H1 (cell line): ENCODE data around the gene IL17REL. TPM values are rescaled to one million over a fixed set of nuclear protein-coding genes. Genes with fewer than 3 reads are reported as not detected.
A peak's percentile ranks its signal among the peaks of the same experiment; 100 is the strongest.

Experiments
- CTCF ChIA-PET: fragments of 300-600 bp; sonication (Branson Sonifier 250); formaldehyde crosslinking; loops from one replicate; lab custom pipeline; 2021; ENCODE audit not compliant: partially characterized antibody; lab: Charles Lee
- POLR2A ChIA-PET: fragments of 300-600 bp; sonication (Branson Sonifier 250); formaldehyde crosslinking; loops from one replicate; lab custom pipeline; 2021; ENCODE audit warnings: inconsistent platforms; ENCODE audit not compliant: partially characterized antibody; lab: Charles Lee
- DNase-seq, 2 experiments: peaks; one replicate each; pipeline versions ENCODE4 v3.0.0 to v3.0.0-alpha.2; 2010 to 2022; ENCODE audit warnings: low spot score in 2 of 2, low read depth in 1 of 2, mixed read lengths in 1 of 2
- FAIRE-seq: peaks from 2 replicates; lab custom pipeline; 2011; peaks lifted over from hg19 to GRCh38; lab: Jason Lieb, UNC
- H2AFZ ChIP-seq: 2 replicates; pipeline ENCODE4 v1.8.1; 2012; ENCODE audit warnings: low read length, inconsistent platforms
- H2AK5ac ChIP-seq: 2 replicates; pipeline ENCODE4 v1.6.1; 2013; ENCODE audit warnings: low read depth, low read length
- H2BK120ac ChIP-seq: replicated peaks from 2 replicates; pipeline ENCODE3; 2013; ENCODE audit warnings: low read depth, low read length, inconsistent platforms
- H2BK12ac ChIP-seq: 2 replicates; pipeline ENCODE4 v1.6.1; 2013; ENCODE audit warnings: low read depth, low read length
- H2BK15ac ChIP-seq: 2 replicates; pipeline ENCODE4 v1.6.1; 2013; ENCODE audit warnings: low read length
- H2BK20ac ChIP-seq: 2 replicates; pipeline ENCODE4 v1.6.1; 2013; ENCODE audit warnings: low read length
- H2BK5ac ChIP-seq: 2 replicates; pipeline ENCODE4 v1.6.1; 2013; ENCODE audit warnings: low read depth, low read length
- H3K14ac ChIP-seq: 2 replicates; pipeline ENCODE4 v1.6.1; 2013; ENCODE audit warnings: inconsistent platforms; ENCODE audit not compliant: insufficient read length
- H3K18ac ChIP-seq: 2 replicates; pipeline ENCODE4 v1.6.1; 2013; ENCODE audit warnings: low read length; ENCODE audit errors: extremely low read depth
- H3K23ac ChIP-seq: 2 replicates; pipeline ENCODE4 v1.6.1; 2013; ENCODE audit warnings: inconsistent platforms; ENCODE audit not compliant: insufficient read length
- H3K23me2 ChIP-seq: 2 replicates; pipeline ENCODE4 v1.6.1; 2013; ENCODE audit warnings: low read depth, low read length
- H3K27ac ChIP-seq: 2 replicates; pipeline ENCODE4 v1.6.1; 2011; ENCODE audit warnings: low read depth, low read length, inconsistent platforms
- H3K27me3 ChIP-seq, 4 experiments: replicated peaks in 1 of 4; 1 replicate in 1 of 4; 2 replicates in 3 of 4; pipeline versions ENCODE4 v1.6.1 to v1.8.1; 2011 to 2013; ENCODE audit warnings: low read length in 3 of 4, mild to moderate bottlenecking in 3 of 4, inconsistent platforms in 2 of 4, mixed read lengths in 2 of 4, moderate library complexity in 1 of 4; ENCODE audit not compliant: control insufficient read depth in 3 of 4, insufficient read depth in 3 of 4; ENCODE audit errors: extremely low read depth in 1 of 4
- H3K36me3 ChIP-seq, 4 experiments: 2 replicates each; pipeline versions ENCODE4 v1.6.1 to v1.8.1; 2011 to 2013; ENCODE audit warnings: mild to moderate bottlenecking in 4 of 4, low read length in 3 of 4, moderate library complexity in 2 of 4, control low read depth in 1 of 4, inconsistent platforms in 1 of 4; ENCODE audit not compliant: insufficient read depth in 4 of 4, control insufficient read depth in 2 of 4
- H3K4ac ChIP-seq: replicated peaks from 2 replicates; pipeline ENCODE3; 2013; ENCODE audit warnings: low read length, low read depth, mixed read lengths, inconsistent platforms; ENCODE audit not compliant: insufficient read length
- H3K4me1 ChIP-seq, 4 experiments: replicated peaks in 1 of 4; 1 replicate in 1 of 4; 2 replicates in 3 of 4; pipeline versions ENCODE4 v1.6.1 to v1.8.1; 2011 to 2013; ENCODE audit warnings: low read length in 3 of 4, inconsistent platforms in 2 of 4, mixed read lengths in 1 of 4; ENCODE audit not compliant: insufficient read depth in 4 of 4, control insufficient read depth in 3 of 4
- H3K4me2 ChIP-seq, 2 experiments: 2 replicates each; pipeline versions ENCODE4 v1.6.1 to v1.8.1; 2011 to 2013; ENCODE audit warnings: low read depth in 2 of 2, low read length in 2 of 2, control low read depth in 1 of 2, inconsistent platforms in 1 of 2, mild to moderate bottlenecking in 1 of 2; ENCODE audit not compliant: insufficient read depth in 1 of 2
- H3K4me3 ChIP-seq, 4 experiments: fragments of 200-600, 300-600 bp in 1 of 4; sonication (generic), shearing (Covaris generic), sonication (Bioruptor Twin) in 1 of 4; 2 replicates each; pipeline versions ENCODE4 v1.5.1 to v1.8.1; 2011 to 2016; ENCODE audit warnings: low read length in 4 of 4, low read depth in 3 of 4, control low read depth in 2 of 4, inconsistent platforms in 2 of 4, mild to moderate bottlenecking in 2 of 4, mixed read lengths in 1 of 4, moderate library complexity in 1 of 4; ENCODE audit not compliant: insufficient read depth in 2 of 4; ENCODE audit errors: extremely low read depth in 1 of 4
- H3K56ac ChIP-seq: replicated peaks from 2 replicates; pipeline ENCODE3; 2013; ENCODE audit warnings: low read depth, mild to moderate bottlenecking, mixed read lengths, low read length, inconsistent platforms; ENCODE audit not compliant: insufficient read length
- H3K79me1 ChIP-seq: 2 replicates; pipeline ENCODE4 v1.6.1; 2013; ENCODE audit warnings: low read depth, low read length, control low read depth
- H3K79me2 ChIP-seq, 2 experiments: 2 replicates each; pipeline versions ENCODE4 v1.6.1 to v1.8.1; 2012 to 2013; ENCODE audit warnings: low read length in 2 of 2, mild to moderate bottlenecking in 2 of 2, inconsistent platforms in 1 of 2; ENCODE audit not compliant: insufficient read depth in 2 of 2, control insufficient read depth in 1 of 2
- H3K9ac ChIP-seq, 4 experiments: replicated peaks in 1 of 4; 1 replicate in 1 of 4; 2 replicates in 3 of 4; pipeline versions ENCODE4 v1.6.1 to v1.8.1; 2011 to 2013; ENCODE audit warnings: low read depth in 3 of 4, low read length in 3 of 4, control low read depth in 2 of 4, mild to moderate bottlenecking in 2 of 4, moderate library complexity in 2 of 4, inconsistent platforms in 1 of 4; ENCODE audit errors: extremely low read depth in 1 of 4
- H3K9me3 ChIP-seq, 2 experiments: 2 replicates each; pipeline versions ENCODE4 v1.6.1 to v1.8.1; 2012 to 2013; ENCODE audit warnings: mild to moderate bottlenecking in 2 of 2, moderate library complexity in 2 of 2, control low read depth in 1 of 2, inconsistent platforms in 1 of 2, low read depth in 1 of 2, low read length in 1 of 2, mixed read lengths in 1 of 2; ENCODE audit not compliant: insufficient read depth in 2 of 2
- H4K20me1 ChIP-seq, 2 experiments: replicated peaks in 1 of 2; 2 replicates each; pipeline versions ENCODE3 to v1.8.1; 2011 to 2013; ENCODE audit warnings: inconsistent platforms in 2 of 2, low read length in 2 of 2, mild to moderate bottlenecking in 1 of 2; ENCODE audit not compliant: insufficient read depth in 2 of 2, control insufficient read depth in 1 of 2
- H4K5ac ChIP-seq: 2 replicates; pipeline ENCODE4 v1.6.1; 2013; ENCODE audit warnings: low read length, low read depth, mixed read lengths, inconsistent platforms; ENCODE audit not compliant: insufficient read length
- H4K8ac ChIP-seq: 2 replicates; pipeline ENCODE4 v1.8.0; 2013; ENCODE audit warnings: mild to moderate bottlenecking, moderate library complexity, low read length, inconsistent platforms; ENCODE audit not compliant: insufficient read depth; ENCODE audit errors: extremely low read depth
- H4K91ac ChIP-seq: replicated peaks from 2 replicates; pipeline ENCODE3; 2013; ENCODE audit warnings: low read length, mixed read lengths, inconsistent platforms; ENCODE audit not compliant: insufficient read length
- KDM1A ChIP-seq: fragments of 200-600, 300-600 bp; sonication (generic); IDR thresholded peaks from 2 replicates; pipeline ENCODE4 v1.7.1; 2016; ENCODE audit warnings: mild to moderate bottlenecking, low read length, borderline replicate concordance
- SP4 ChIP-seq: IDR thresholded peaks from 2 replicates; pipeline ENCODE4 v1.6.1; 2012; ENCODE audit warnings: low read length, inconsistent platforms
- WGBS, 2 experiments: shearing (Covaris generic) in 1 of 2; methylation state at CpG; one replicate each; pipeline versions ENCODE4 v1.1.6 to v1.1.7; 2013 to 2015; ENCODE audit warnings: low lambda C conversion rate in 2 of 2, mixed read lengths in 2 of 2, inconsistent platforms in 1 of 2, low coverage in 1 of 2, missing lambda C conversion rate in 1 of 2; ENCODE audit not compliant: insufficient replicate concordance in 2 of 2, insufficient coverage in 1 of 2, insufficient read length in 1 of 2; ENCODE audit errors: extremely low coverage in 1 of 2, missing lambda C conversion rate in 1 of 2; 5-methylcytosine and 5-hydroxymethylcytosine counted together
- polyA plus RNA-seq, 7 experiments: library from polyadenylated mRNA; depleted of rRNA in 3 of 7; stranded (reverse) in 5 of 7; unstranded in 2 of 7; fragments of >200 nt in 5 of 7; fragments of 200-250 nt in 2 of 7; gene quantifications; 1 replicate in 5 of 7; 2 replicates in 1 of 7; 4 replicates in 1 of 7; pipeline versions ENCODE4 v1.2.1 to v1.2.3, GENCODE V29; 2011 to 2013; ENCODE audit warnings: missing spikeins in 2 of 7, mixed read lengths in 2 of 7
- total RNA-seq: library from RNA; stranded (reverse); fragmentation: NEBNext Ultra II Directional; extraction: Animal tissue kit (Norgen Biotek cat#: 25700); gene quantifications from 2 replicates; pipeline ENCODE4 v1.2.1, GENCODE V29; 2021

The IL17REL gene
- total and polyA plus RNA-seq, 2 of the 8 experiments (the other 6 are each of a cell fraction or from before 2014, with no cell fraction given), result 0.15 to 0.20 TPM

- Histone ChIP-seq H3K14ac (no peak overlapping the region), H2BK5ac (0 out of 2 replicates have a peak overlapping the region, but pooled peaks have one; percentile 1), H3K9ac (no peak overlapping the region), H3K9me3 (no peaks in the 10 kb centered on the region), H3K27ac (no peak overlapping the region), H4K8ac (no peak overlapping the region), H3K23ac (no peak overlapping the region), H2BK20ac (peak overlapping the region; percentile 80; the same call in 1 of the 2 replicates), H3K4me3 (no peak overlapping the region), H3K4ac (no peak overlapping the region), H3K79me2 (no peaks in the 10 kb centered on the region), H3K36me3 (no peaks in the 10 kb centered on the region; a peak in 1 of 8 replicates), H3K4me1 (peaks cover 0 to 18% (median 7%) of the 10 kb centered on the region in 4 experiments; a peak in 6 of 7 replicates), H2BK120ac (no peak overlapping the region), H2BK12ac (peak overlapping the region; percentile 95; the same call in 1 of the 2 replicates), H3K79me1 (peaks cover 3% of the 10 kb centered on the region; the same call in 1 of the 2 replicates), H2AK5ac (peak overlapping the region; percentile 95), H3K18ac (peak overlapping the region; percentile 68), H3K56ac (no peak overlapping the region), H3K23me2 (peaks cover 18% of the 10 kb centered on the region), H4K91ac (peak overlapping the region; percentile 45)
- CTCF ChIA-PET, result interaction anchor here (1.1 to 2.5 kb wide), 3 partner anchors 10 to 60 kb away, joined by 4 to 8 read pairs (median 7); no protein-coding TSS in a partner anchor
- TF ChIP-seq KDM1A (peak; percentile 43; the same call in 1 of the 2 replicates), SP4 (no peak)
- TF ChIP-seq, all 59 proteins: peak for 1
- Histone ChIP-seq H3K4me2 (peak overlapping the region; percentile 46 to 71; a peak in 2 of 4 replicates), H2AFZ (no peak overlapping the region), H4K20me1 (peaks cover 0 to 11% of the 10 kb centered on the region in 2 experiments), H3K27me3 (peaks cover 6 to 33% (median 24%) of the 10 kb centered on the region in 4 experiments), H2BK15ac (0 out of 2 replicates have a peak overlapping the region, but pooled peaks have one; percentile 8), H4K5ac (no peak overlapping the region)
- DNase-seq (peak in 1 of 2 experiments; percentile 47), FAIRE-seq (no peak)
- POLR2A ChIA-PET, result interaction anchor here (0.9 to 1.5 kb wide), 2 partner anchors 9 to 15 kb away, joined by 3 to 4 read pairs; partner anchors contain the start of gene PIM3
- 89% methylated on average over 7 of the region's 8 CpGs; no CpG with 5 or more reads in 1 of the 2 experiments for WGBS, 2 experiments
These were observed 42.6 kb downstream of the IL17REL start for GRCh38 chr22:49969751-49970527.
